GM23338 (cell line): ENCODE results near the gene INSRR. TPM values are rescaled to one million over a fixed set of nuclear protein-coding genes. Genes with fewer than 3 reads are reported as not detected.

Experiments used
- ATAC-seq: fragments of 200-7000 bp; cut with Tn5 transposase; 3 replicates; pipeline ENCODE4 v1.9.1; 2020
- DNase-seq: peaks from one replicate; pipeline ENCODE4 v3.0.0-alpha.2; 2015; ENCODE audit warnings: low spot score
- H2AFZ ChIP-seq: fragments of 200-600 bp; sonication (generic); 2 replicates; pipeline ENCODE4 v1.8.0; 2016; ENCODE audit warnings: antibody characterized with exemption, mild to moderate bottlenecking, moderate library complexity
- H3F3A ChIP-seq: fragments of 200-600 bp; sonication (generic); replicated peaks from 2 replicates; pipeline ENCODE4 v1.8.0; 2017; ENCODE audit warnings: antibody characterized with exemption, mixed run types, low read depth
- H3K27ac ChIP-seq: fragments of 200-600 bp; sonication (generic); 2 replicates; pipeline ENCODE4 v1.6.1; 2016; ENCODE audit warnings: low read depth
- H3K27me3 ChIP-seq: fragments of 200-600 bp; sonication (generic); 2 replicates; pipeline ENCODE4 v1.8.0; 2016; ENCODE audit warnings: mild to moderate bottlenecking, mixed run types, moderate library complexity; ENCODE audit not compliant: insufficient read depth
- H3K36me3 ChIP-seq: fragments of 200-600 bp; sonication (generic); 2 replicates; pipeline ENCODE4 v1.8.0; 2016; ENCODE audit warnings: mild to moderate bottlenecking; ENCODE audit not compliant: insufficient read depth
- H3K4me1 ChIP-seq: fragments of 200-600 bp; sonication (generic); 2 replicates; pipeline ENCODE4 v1.8.0; 2016; ENCODE audit warnings: mild to moderate bottlenecking, moderate library complexity; ENCODE audit not compliant: insufficient read depth
- H3K4me2 ChIP-seq: fragments of 200-600 bp; sonication (generic); 2 replicates; pipeline ENCODE4 v1.7.1; 2017; ENCODE audit warnings: mixed run types
- H3K4me3 ChIP-seq: fragments of 200-600 bp; sonication (generic); 2 replicates; pipeline ENCODE4 v1.6.1; 2016; ENCODE audit warnings: mixed run types
- H3K79me2 ChIP-seq: fragments of 200-600 bp; sonication (generic); replicated peaks from 2 replicates; pipeline ENCODE4 v1.8.0; 2017; ENCODE audit warnings: mild to moderate bottlenecking; ENCODE audit not compliant: insufficient read depth
- H3K9me2 ChIP-seq: fragments of 200-600 bp; sonication (generic); 2 replicates; pipeline ENCODE4 v1.8.0; 2017; ENCODE audit not compliant: insufficient read depth
- H4K20me1 ChIP-seq: fragments of 200-600 bp; sonication (generic); replicated peaks from 2 replicates; pipeline ENCODE4 v1.8.0; 2017; ENCODE audit warnings: mild to moderate bottlenecking; ENCODE audit not compliant: insufficient read depth
- H3K27ac Mint-ChIP-seq: 2 replicates; pipeline ENCODE4 v1.8.0; 2020; ENCODE audit warnings: inconsistent platforms, mild to moderate bottlenecking, moderate library complexity, mixed read lengths
- H3K27me3 Mint-ChIP-seq: 3 replicates; pipeline ENCODE4 v1.8.0; 2022; ENCODE audit warnings: low read depth, mild to moderate bottlenecking, moderate library complexity, mixed read lengths, inconsistent platforms; ENCODE audit not compliant: insufficient read depth, poor library complexity
- H3K36me3 Mint-ChIP-seq: 3 replicates; pipeline ENCODE4 v1.8.0; 2021; ENCODE audit warnings: low read depth, mild to moderate bottlenecking, inconsistent platforms, moderate library complexity, mixed read lengths
- H3K4me1 Mint-ChIP-seq: 3 replicates; pipeline ENCODE4 v1.8.0; 2020; ENCODE audit warnings: mild to moderate bottlenecking, inconsistent platforms, mixed read lengths
- H3K4me3 Mint-ChIP-seq: 3 replicates; pipeline ENCODE4 v1.8.0; 2021; ENCODE audit warnings: moderate library complexity, mild to moderate bottlenecking, inconsistent platforms, mixed read lengths
- H3K9me3 Mint-ChIP-seq: 3 replicates; pipeline ENCODE4 v1.8.0; 2020; ENCODE audit warnings: moderate library complexity, mild to moderate bottlenecking, inconsistent platforms, mixed read lengths
- CREB1 ChIP-seq: fragments of 250-450 bp; sonication (Bioruptor Pico); IDR thresholded peaks from 2 replicates; pipeline ENCODE4 v1.5.0; 2020; ENCODE audit warnings: low read depth, mild to moderate bottlenecking, moderate library complexity
- EZH2phosphoT487 ChIP-seq: fragments of 200-600 bp; sonication (generic); IDR thresholded peaks from one replicate; pipeline ENCODE4 v1.8.1; 2018; ENCODE audit warnings: antibody characterized with exemption; ENCODE audit not compliant: unreplicated experiment
- STAT1 ChIP-seq: IDR thresholded peaks from one replicate; pipeline ENCODE4 v1.6.1; 2016; ENCODE audit warnings: antibody characterized with exemption; ENCODE audit not compliant: unreplicated experiment
- ZNF114 ChIP-seq: fragments of 250-450 bp; sonication (Bioruptor Pico); IDR thresholded peaks from 2 replicates; pipeline ENCODE4 v1.5.0; 2020; ENCODE audit warnings: mild to moderate bottlenecking, moderate library complexity
- ZNF331 ChIP-seq: fragments of 250-450 bp; sonication (Bioruptor Pico); IDR thresholded peaks from 2 replicates; pipeline ENCODE4 v1.5.0; 2020; ENCODE audit warnings: low read depth, mild to moderate bottlenecking, moderate library complexity
- polyA plus RNA-seq: library from polyadenylated mRNA; unstranded; fragments of >200 nt; fragmentation: Nextera tagmentation; extraction: Ambion mirVana; gene quantifications from 2 replicates; pipeline ENCODE4 v1.2.1, GENCODE V29; 2016
- total RNA-seq: library from RNA; depleted of rRNA; stranded (reverse); fragments of >200 nt; shearing (Covaris generic); gene quantifications from 2 replicates; pipeline ENCODE4 v1.2.3, GENCODE V29; 2014
- TF ChIP-seq, protein P1 (sequence below): IDR thresholded peaks from 2 replicates; pipeline ENCODE4 v1.6.1; 2016; ENCODE audit warnings: antibody characterized with exemption
- TF ChIP-seq, protein P2 (sequence below): fragments of 250-450 bp; sonication (Bioruptor Pico); IDR thresholded peaks from 2 replicates; pipeline ENCODE4 v1.5.0; 2020; ENCODE audit warnings: mild to moderate bottlenecking, moderate library complexity
- TF ChIP-seq, protein P3 (sequence below), 2 experiments: fragments of 200-600 bp in 1 of 2; sonication (generic) in 1 of 2; conservative IDR thresholded peaks; 2 replicates each; pipeline versions ENCODE4 v1.5.1 to v1.6.1; 2016 to 2017; ENCODE audit warnings: antibody characterized with exemption in 2 of 2, low read depth in 2 of 2, mild to moderate bottlenecking in 2 of 2, moderate library complexity in 1 of 2

Gene INSRR
- total and polyA plus RNA-seq, 2 experiments from 2014 or later = not detected

DNA sequence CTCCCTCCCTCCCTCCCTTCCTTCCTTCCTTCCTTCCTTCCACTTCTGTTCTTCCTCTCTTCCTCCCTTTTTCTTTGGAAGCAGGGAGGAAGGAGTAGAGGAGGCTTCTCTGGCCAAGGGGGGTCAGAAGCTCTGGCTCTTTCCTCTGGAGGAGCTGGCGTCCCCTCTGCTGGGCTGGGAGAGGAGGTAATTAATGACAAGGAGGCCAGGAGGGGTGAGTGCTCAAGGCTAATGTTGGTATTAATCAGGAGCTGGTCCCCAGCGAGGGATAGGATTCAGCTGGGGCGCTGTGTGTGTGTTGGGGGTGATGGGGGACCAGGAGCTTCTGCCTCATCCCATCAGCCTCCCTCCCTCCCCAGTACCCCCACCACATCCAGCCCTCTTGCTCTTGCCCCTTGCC lies 28.4 kb upstream of the INSRR start:
- H3K36me3 ChIP-seq = no peaks in the 10 kb centered on the region
- no peak for TF ChIP-seq EZH2phosphoT487
- TF ChIP-seq, protein P1, sequence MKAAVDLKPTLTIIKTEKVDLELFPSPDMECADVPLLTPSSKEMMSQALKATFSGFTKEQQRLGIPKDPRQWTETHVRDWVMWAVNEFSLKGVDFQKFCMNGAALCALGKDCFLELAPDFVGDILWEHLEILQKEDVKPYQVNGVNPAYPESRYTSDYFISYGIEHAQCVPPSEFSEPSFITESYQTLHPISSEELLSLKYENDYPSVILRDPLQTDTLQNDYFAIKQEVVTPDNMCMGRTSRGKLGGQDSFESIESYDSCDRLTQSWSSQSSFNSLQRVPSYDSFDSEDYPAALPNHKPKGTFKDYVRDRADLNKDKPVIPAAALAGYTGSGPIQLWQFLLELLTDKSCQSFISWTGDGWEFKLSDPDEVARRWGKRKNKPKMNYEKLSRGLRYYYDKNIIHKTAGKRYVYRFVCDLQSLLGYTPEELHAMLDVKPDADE = no peak
- no peak for TF ChIP-seq ZNF331 (CRISPR knock-in tag)
- TF ChIP-seq, protein P2, sequence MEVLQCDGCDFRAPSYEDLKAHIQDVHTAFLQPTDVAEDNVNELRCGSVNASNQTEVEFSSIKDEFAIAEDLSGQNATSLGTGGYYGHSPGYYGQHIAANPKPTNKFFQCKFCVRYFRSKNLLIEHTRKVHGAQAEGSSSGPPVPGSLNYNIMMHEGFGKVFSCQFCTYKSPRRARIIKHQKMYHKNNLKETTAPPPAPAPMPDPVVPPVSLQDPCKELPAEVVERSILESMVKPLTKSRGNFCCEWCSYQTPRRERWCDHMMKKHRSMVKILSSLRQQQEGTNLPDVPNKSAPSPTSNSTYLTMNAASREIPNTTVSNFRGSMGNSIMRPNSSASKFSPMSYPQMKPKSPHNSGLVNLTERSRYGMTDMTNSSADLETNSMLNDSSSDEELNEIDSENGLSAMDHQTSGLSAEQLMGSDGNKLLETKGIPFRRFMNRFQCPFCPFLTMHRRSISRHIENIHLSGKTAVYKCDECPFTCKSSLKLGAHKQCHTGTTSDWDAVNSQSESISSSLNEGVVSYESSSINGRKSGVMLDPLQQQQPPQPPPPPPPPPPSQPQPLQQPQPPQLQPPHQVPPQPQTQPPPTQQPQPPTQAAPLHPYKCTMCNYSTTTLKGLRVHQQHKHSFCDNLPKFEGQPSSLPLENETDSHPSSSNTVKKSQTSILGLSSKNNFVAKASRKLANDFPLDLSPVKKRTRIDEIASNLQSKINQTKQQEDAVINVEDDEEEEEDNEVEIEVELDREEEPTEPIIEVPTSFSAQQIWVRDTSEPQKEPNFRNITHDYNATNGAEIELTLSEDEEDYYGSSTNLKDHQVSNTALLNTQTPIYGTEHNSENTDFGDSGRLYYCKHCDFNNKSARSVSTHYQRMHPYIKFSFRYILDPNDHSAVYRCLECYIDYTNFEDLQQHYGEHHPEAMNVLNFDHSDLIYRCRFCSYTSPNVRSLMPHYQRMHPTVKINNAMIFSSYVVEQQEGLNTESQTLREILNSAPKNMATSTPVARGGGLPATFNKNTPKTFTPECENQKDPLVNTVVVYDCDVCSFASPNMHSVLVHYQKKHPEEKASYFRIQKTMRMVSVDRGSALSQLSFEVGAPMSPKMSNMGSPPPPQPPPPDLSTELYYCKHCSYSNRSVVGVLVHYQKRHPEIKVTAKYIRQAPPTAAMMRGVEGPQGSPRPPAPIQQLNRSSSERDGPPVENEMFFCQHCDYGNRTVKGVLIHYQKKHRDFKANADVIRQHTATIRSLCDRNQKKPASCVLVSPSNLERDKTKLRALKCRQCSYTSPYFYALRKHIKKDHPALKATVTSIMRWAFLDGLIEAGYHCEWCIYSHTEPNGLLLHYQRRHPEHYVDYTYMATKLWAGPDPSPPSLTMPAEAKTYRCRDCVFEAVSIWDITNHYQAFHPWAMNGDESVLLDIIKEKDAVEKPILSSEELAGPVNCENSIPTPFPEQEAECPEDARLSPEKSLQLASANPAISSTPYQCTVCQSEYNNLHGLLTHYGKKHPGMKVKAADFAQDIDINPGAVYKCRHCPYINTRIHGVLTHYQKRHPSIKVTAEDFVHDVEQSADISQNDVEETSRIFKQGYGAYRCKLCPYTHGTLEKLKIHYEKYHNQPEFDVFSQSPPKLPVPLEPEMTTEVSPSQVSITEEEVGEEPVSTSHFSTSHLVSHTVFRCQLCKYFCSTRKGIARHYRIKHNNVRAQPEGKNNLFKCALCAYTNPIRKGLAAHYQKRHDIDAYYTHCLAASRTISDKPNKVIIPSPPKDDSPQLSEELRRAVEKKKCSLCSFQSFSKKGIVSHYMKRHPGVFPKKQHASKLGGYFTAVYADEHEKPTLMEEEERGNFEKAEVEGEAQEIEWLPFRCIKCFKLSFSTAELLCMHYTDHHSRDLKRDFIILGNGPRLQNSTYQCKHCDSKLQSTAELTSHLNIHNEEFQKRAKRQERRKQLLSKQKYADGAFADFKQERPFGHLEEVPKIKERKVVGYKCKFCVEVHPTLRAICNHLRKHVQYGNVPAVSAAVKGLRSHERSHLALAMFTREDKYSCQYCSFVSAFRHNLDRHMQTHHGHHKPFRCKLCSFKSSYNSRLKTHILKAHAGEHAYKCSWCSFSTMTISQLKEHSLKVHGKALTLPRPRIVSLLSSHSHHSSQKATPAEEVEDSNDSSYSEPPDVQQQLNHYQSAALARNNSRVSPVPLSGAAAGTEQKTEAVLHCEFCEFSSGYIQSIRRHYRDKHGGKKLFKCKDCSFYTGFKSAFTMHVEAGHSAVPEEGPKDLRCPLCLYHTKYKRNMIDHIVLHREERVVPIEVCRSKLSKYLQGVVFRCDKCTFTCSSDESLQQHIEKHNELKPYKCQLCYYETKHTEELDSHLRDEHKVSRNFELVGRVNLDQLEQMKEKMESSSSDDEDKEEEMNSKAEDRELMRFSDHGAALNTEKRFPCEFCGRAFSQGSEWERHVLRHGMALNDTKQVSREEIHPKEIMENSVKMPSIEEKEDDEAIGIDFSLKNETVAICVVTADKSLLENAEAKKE (CRISPR knock-in tag) = no peak
- TF ChIP-seq STAT1 = no peak
- TF ChIP-seq, protein P3, sequence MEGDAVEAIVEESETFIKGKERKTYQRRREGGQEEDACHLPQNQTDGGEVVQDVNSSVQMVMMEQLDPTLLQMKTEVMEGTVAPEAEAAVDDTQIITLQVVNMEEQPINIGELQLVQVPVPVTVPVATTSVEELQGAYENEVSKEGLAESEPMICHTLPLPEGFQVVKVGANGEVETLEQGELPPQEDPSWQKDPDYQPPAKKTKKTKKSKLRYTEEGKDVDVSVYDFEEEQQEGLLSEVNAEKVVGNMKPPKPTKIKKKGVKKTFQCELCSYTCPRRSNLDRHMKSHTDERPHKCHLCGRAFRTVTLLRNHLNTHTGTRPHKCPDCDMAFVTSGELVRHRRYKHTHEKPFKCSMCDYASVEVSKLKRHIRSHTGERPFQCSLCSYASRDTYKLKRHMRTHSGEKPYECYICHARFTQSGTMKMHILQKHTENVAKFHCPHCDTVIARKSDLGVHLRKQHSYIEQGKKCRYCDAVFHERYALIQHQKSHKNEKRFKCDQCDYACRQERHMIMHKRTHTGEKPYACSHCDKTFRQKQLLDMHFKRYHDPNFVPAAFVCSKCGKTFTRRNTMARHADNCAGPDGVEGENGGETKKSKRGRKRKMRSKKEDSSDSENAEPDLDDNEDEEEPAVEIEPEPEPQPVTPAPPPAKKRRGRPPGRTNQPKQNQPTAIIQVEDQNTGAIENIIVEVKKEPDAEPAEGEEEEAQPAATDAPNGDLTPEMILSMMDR (conservative IDR thresholded peaks at IDR 0.05; ENCODE audit: low read depth in 2 of 2) = no peak
- TF ChIP-seq CREB1 (CRISPR knock-in tag) = no peak
- no peak for TF ChIP-seq ZNF114 (CRISPR knock-in tag)
- no peaks in the 10 kb centered on the region for H4K20me1 ChIP-seq
- peaks cover 20% of the 10 kb centered on the region; the same call in 1 of the 2 replicates for H3K4me1 ChIP-seq
- no peak overlapping the region for H3K27ac Mint-ChIP-seq
- peaks cover 52% of the 10 kb centered on the region for H3K4me1 Mint-ChIP-seq
- no peaks in the 10 kb centered on the region for H3F3A ChIP-seq
- H3K4me3 Mint-ChIP-seq = peak overlapping the region; percentile 54
- ATAC-seq (no peak), DNase-seq (no peak)
- H3K9me2 ChIP-seq = no peaks in the 10 kb centered on the region
- H3K4me2 ChIP-seq = peak overlapping the region; percentile 75
- peaks cover 61% of the 10 kb centered on the region for H3K27me3 ChIP-seq
- H3K27me3 Mint-ChIP-seq = peaks cover 46% of the 10 kb centered on the region
- no peak overlapping the region for H2AFZ ChIP-seq
- peak overlapping the region; percentile 45 for H3K4me3 ChIP-seq
- no peak overlapping the region for H3K27ac ChIP-seq
- H3K36me3 Mint-ChIP-seq = no peaks in the 10 kb centered on the region; the same call in 2 of the 3 replicates
- no peaks in the 10 kb centered on the region for H3K9me3 Mint-ChIP-seq
- no peaks in the 10 kb centered on the region for H3K79me2 ChIP-seq
